Activated CD8-positive, alpha-beta T cell treated with anti-CD3 and anti-CD28 coated beads for 36 hours (primary cell): ENCODE results near the gene TLNRD1. TPM values are rescaled to one million over a fixed set of nuclear protein-coding genes. Genes with fewer than 3 reads are reported as not detected.

Experiments
- ATAC-seq: fragments of 200-7000 bp; cut with Tn5 transposase; one replicate; pipeline ENCODE4 v1.10.0; 2021; ENCODE audit warnings: mild to moderate bottlenecking, moderate library complexity
- CTCF ChIA-PET: fragments of 350-600 bp; sonication (Branson Sonifier 250); formaldehyde crosslinking; loops from one replicate; lab custom pipeline; 2021; ENCODE audit warnings: antibody characterized with exemption; lab: Charles Lee
- POLR2A ChIA-PET: fragments of 350-600 bp; sonication (Branson Sonifier 250); formaldehyde crosslinking; loops from one replicate; lab custom pipeline; 2021; ENCODE audit warnings: antibody characterized with exemption; lab: Charles Lee
- DNase-seq: peaks from one replicate; pipeline ENCODE4 v3.0.0-alpha.2; 2020
- H3K27ac Mint-ChIP-seq: one replicate; pipeline ENCODE4 v1.8.0; 2021; ENCODE audit warnings: mild to moderate bottlenecking, mixed read lengths
- H3K27me3 Mint-ChIP-seq: one replicate; pipeline ENCODE4 v1.8.0; 2021; ENCODE audit warnings: mixed read lengths
- H3K36me3 Mint-ChIP-seq: one replicate; pipeline ENCODE4 v1.8.0; 2021; ENCODE audit warnings: low read depth, mixed read lengths
- H3K4me1 Mint-ChIP-seq: one replicate; pipeline ENCODE4 v1.8.0; 2021; ENCODE audit warnings: low read depth, mixed read lengths
- H3K4me3 Mint-ChIP-seq: one replicate; pipeline ENCODE4 v1.8.0; 2021; ENCODE audit warnings: mild to moderate bottlenecking, moderate library complexity, mixed read lengths
- H3K9me3 Mint-ChIP-seq: one replicate; pipeline ENCODE4 v1.8.0; 2021; ENCODE audit warnings: mixed read lengths
- CTCF ChIP-seq: fragments of 200-600 bp; IDR thresholded peaks from one replicate; pipeline ENCODE4 v1.8.0; 2022; ENCODE audit warnings: antibody characterized with exemption, mild to moderate bottlenecking
- intact Hi-C: fragments of 100-400 bp; cut with micrococcal nuclease; formaldehyde crosslinking; loops from one replicate; pipeline ENCODE4 v1.10.0; 2022
- total RNA-seq, 2 experiments: library from RNA; stranded (reverse); gene quantifications; one replicate each; pipeline ENCODE4 v1.2.3, GENCODE V29; 2021

The TLNRD1 gene
- total RNA-seq, 2 experiments from 2014 or later = 19.3 to 20.1 TPM

DNA sequence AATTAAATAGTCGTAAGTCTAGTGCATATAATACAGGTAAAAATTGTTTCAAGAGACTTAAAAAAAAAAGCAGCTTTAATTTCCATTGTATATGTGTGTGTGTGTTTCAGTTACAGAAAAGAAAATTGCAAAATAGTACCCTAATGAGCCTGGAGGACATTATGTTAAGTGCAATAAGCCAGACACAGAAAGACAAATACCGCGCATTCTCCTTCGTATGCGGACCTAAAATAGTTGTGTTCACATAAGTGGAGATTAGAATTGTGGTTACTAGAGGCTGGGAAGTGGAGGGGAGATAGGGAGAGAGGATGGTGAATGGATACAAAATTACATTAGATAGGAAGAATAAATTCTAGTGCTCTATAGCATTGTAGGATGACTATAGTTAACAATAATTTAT lies 14.7 kb upstream of the TLNRD1 start:
- ATAC-seq (no peak), DNase-seq (no peak)
- peaks cover 41% of the 10 kb centered on the region for H3K36me3 Mint-ChIP-seq
- intact Hi-C loops = no loop called here
- peaks cover 55% of the 10 kb centered on the region for H3K4me1 Mint-ChIP-seq
- CTCF ChIA-PET = interaction anchor here (1.0 to 2.1 kb wide), 3 partner anchors 9 to 280 kb away, joined by 4 to 9 read pairs (median 7); no protein-coding TSS in a partner anchor
- no peaks in the 10 kb centered on the region for H3K9me3 Mint-ChIP-seq
- H3K4me3 Mint-ChIP-seq = no peak overlapping the region
- H3K27ac Mint-ChIP-seq = no peak overlapping the region
- TF ChIP-seq CTCF = no peak
- no peaks in the 10 kb centered on the region for H3K27me3 Mint-ChIP-seq
- POLR2A ChIA-PET = no interaction called here

DNA sequence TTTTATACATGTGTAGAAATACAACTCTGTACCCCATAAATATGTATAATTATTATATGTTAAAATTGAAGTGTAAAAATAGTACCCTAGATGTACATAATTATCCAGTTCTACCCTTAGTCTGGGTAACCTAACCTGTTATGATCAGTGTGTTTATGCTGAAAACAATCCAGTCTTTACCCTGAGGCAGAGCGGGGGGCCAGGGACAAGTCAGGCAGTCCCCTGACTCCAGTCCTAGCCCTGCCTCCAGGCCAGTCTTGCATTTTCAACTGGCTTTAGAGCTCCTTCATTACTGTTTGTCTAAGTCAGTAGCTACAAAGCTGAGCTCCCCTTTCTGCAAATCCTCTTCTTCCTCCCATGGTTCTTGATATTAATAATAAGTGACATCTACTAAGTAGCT lies 14.2 kb upstream of the TLNRD1 start:
- POLR2A ChIA-PET = no interaction called here
- H3K4me3 Mint-ChIP-seq = peak overlapping the region; percentile 22
- TF ChIP-seq CTCF = no peak
- DNase-seq = no peak
- ATAC-seq = no peak
- H3K9me3 Mint-ChIP-seq = no peaks in the 10 kb centered on the region
- peaks cover 41% of the 10 kb centered on the region for H3K36me3 Mint-ChIP-seq
- H3K4me1 Mint-ChIP-seq = peaks cover 60% of the 10 kb centered on the region
- CTCF ChIA-PET = interaction anchor here (1.0 to 2.1 kb wide), 4 partner anchors 9 to 280 kb away, joined by 4 to 9 read pairs (median 6); no protein-coding TSS in a partner anchor
- H3K27me3 Mint-ChIP-seq = no peaks in the 10 kb centered on the region
- no peak overlapping the region for H3K27ac Mint-ChIP-seq
- intact Hi-C loops = no loop called here

GRCh38 chr15:80988148-80988796 lies 12.5 kb upstream of the TLNRD1 start:
- DNase-seq = no peak
- ATAC-seq = no peak
- Mint-ChIP-seq H3K27ac (peak overlapping the region; percentile 93), H3K4me1 (peaks cover 54% of the 10 kb centered on the region), H3K9me3 (no peaks in the 10 kb centered on the region), H3K27me3 (no peaks in the 10 kb centered on the region), H3K36me3 (peaks cover 30% of the 10 kb centered on the region), H3K4me3 (peak overlapping the region; percentile 95)
- no peak for TF ChIP-seq CTCF
- POLR2A ChIA-PET = interaction anchor here (1.5 to 2.0 kb wide), 2 partner anchors 8 to 13 kb away, joined by 5 to 11 read pairs; partner anchors contain the start of gene TLNRD1
- intact Hi-C loops = no loop called here
- CTCF ChIA-PET = interaction anchor here (1.0 to 1.7 kb wide), 6 partner anchors 10 to 278 kb away, joined by 3 to 6 read pairs (median 4); no protein-coding TSS in a partner anchor

- POLR2A ChIA-PET = interaction anchor here (1.5 to 2.6 kb wide), 3 partner anchors 9 to 12 kb away, joined by 5 to 29 read pairs (median 11); partner anchors contain the start of gene TLNRD1
- intact Hi-C loops = no loop called here
- no peak for DNase-seq
- peak overlapping the region; percentile 95 for H3K4me3 Mint-ChIP-seq
- peaks cover 49% of the 10 kb centered on the region for H3K4me1 Mint-ChIP-seq
- no peak for ATAC-seq
- peaks cover 27% of the 10 kb centered on the region for H3K36me3 Mint-ChIP-seq
- no peaks in the 10 kb centered on the region for H3K9me3 Mint-ChIP-seq
- CTCF ChIA-PET = interaction anchor here (1.1 to 1.5 kb wide), 2 partner anchors 118 to 120 kb away, joined by 3 to 5 read pairs; no protein-coding TSS in a partner anchor
- no peaks in the 10 kb centered on the region for H3K27me3 Mint-ChIP-seq
- TF ChIP-seq CTCF = no peak
- peak overlapping the region; percentile 93 for H3K27ac Mint-ChIP-seq
These were observed 11.6 kb upstream of the TLNRD1 start for GRCh38 chr15:80989081-80989517.
